ENCODE measurements around the gene COL4A2.

Gene COL4A2

GRCh38 chr13:110360598-110360997 lies 53.5 kb downstream of the COL4A2 start:
- no peak for DNase-seq

GRCh38 chr13:110361365-110361911 lies 54.4 kb downstream of the COL4A2 start:
- DNase-seq, result no peak

- DNase-seq, result no peak
These were observed 55.9 kb downstream of the COL4A2 start for GRCh38 chr13:110363010-110363409.

- no peak for DNase-seq
These were observed 57.0 kb downstream of the COL4A2 start for GRCh38 chr13:110364081-110364480.

GRCh38 chr13:110365876-110366275 lies 58.8 kb downstream of the COL4A2 start:
- no peak for DNase-seq

GRCh38 chr13:110366733-110367132 lies 59.6 kb downstream of the COL4A2 start:
- DNase-seq, result no peak

- no peak for DNase-seq
These were observed 60.5 kb downstream of the COL4A2 start for GRCh38 chr13:110367620-110368019.

- DNase-seq, result no peak
These were observed 61.3 kb downstream of the COL4A2 start for GRCh38 chr13:110368408-110368807.

GRCh38 chr13:110369400-110369799 lies 62.3 kb downstream of the COL4A2 start:
- DNase-seq, result no peak

GRCh38 chr13:110371550-110372465 lies 64.7 kb downstream of the COL4A2 start:
- no peak for DNase-seq

- no peak for DNase-seq
These were observed 65.6 kb downstream of the COL4A2 start for GRCh38 chr13:110372676-110373075.

GRCh38 chr13:110373617-110374016 lies 66.5 kb downstream of the COL4A2 start:
- DNase-seq, result no peak

GRCh38 chr13:110374431-110375370 lies 67.6 kb downstream of the COL4A2 start:
- DNase-seq, result no peak

- DNase-seq, result no peak
These were observed 69.0 kb downstream of the COL4A2 start for GRCh38 chr13:110376120-110376519.

- DNase-seq, result no peak
These were observed 70.2 kb downstream of the COL4A2 start for GRCh38 chr13:110377178-110377825.

- no peak for DNase-seq
These were observed 70.7 kb downstream of the COL4A2 start for GRCh38 chr13:110377826-110378201.

- no peak for DNase-seq
These were observed 72.3 kb downstream of the COL4A2 start for GRCh38 chr13:110379358-110379757.

GRCh38 chr13:110379905-110380341 lies 72.8 kb downstream of the COL4A2 start:
- DNase-seq, result no peak

GRCh38 chr13:110380359-110381028 lies 73.4 kb downstream of the COL4A2 start:
- DNase-seq, result no peak

GRCh38 chr13:110381029-110381360 lies 73.9 kb downstream of the COL4A2 start:
- DNase-seq, result no peak

GRCh38 chr13:110382229-110382628 lies 75.1 kb downstream of the COL4A2 start:
- DNase-seq, result no peak

- no peak for DNase-seq
These were observed 75.7 kb downstream of the COL4A2 start for GRCh38 chr13:110382830-110383229.

Data from NCI-H526 treated with DMSO at 0.1 percent for 48 hours (cell line).